Osteoblast (primary cell): Measurements from ENCODE around the gene CXCL13. TPM values are rescaled to one million over a fixed set of nuclear protein-coding genes. Genes with fewer than 3 reads are reported as not detected.

Experiments used
- DNase-seq: peaks from one replicate; pipeline ENCODE4 v3.0.0; 2011; ENCODE audit warnings: low spot score, mixed read lengths; ENCODE audit not compliant: insufficient read length; ENCODE audit errors: missing footprints
- H2AFZ ChIP-seq: 2 replicates; pipeline ENCODE4 v1.6.0; 2011; ENCODE audit warnings: mild to moderate bottlenecking, low read length
- H3K27ac ChIP-seq: 2 replicates; pipeline ENCODE4 v1.5.1; 2011; ENCODE audit warnings: mild to moderate bottlenecking, low read depth, low read length, moderate library complexity
- H3K27me3 ChIP-seq: 2 replicates; pipeline ENCODE4 v1.6.0; 2012; ENCODE audit warnings: mild to moderate bottlenecking, control low read depth, inconsistent platforms, low read length, moderate library complexity; ENCODE audit not compliant: insufficient read depth
- H3K36me3 ChIP-seq: 2 replicates; pipeline ENCODE4 v1.5.1; 2011; ENCODE audit warnings: mild to moderate bottlenecking, low read length, control low read depth, moderate library complexity; ENCODE audit not compliant: insufficient read depth
- H3K4me1 ChIP-seq: 2 replicates; pipeline ENCODE4 v1.5.1; 2011; ENCODE audit warnings: mild to moderate bottlenecking, low read length, control low read depth, moderate library complexity; ENCODE audit not compliant: insufficient read depth
- H3K4me2 ChIP-seq: 2 replicates; pipeline ENCODE4 v1.6.0; 2011; ENCODE audit warnings: mild to moderate bottlenecking, low read length; ENCODE audit not compliant: insufficient read depth
- H3K4me3 ChIP-seq: fragments of 200-600 bp; sonication (generic); 3 replicates; pipeline ENCODE4 v1.5.1; 2012; ENCODE audit warnings: mild to moderate bottlenecking, low read length, inconsistent platforms; ENCODE audit not compliant: insufficient read depth
- H3K79me2 ChIP-seq: 2 replicates; pipeline ENCODE4 v1.6.0; 2012; ENCODE audit warnings: mild to moderate bottlenecking, low read length, control low read depth, inconsistent platforms; ENCODE audit not compliant: insufficient read depth
- H3K9me3 ChIP-seq: 2 replicates; pipeline ENCODE4 v1.5.1; 2011; ENCODE audit warnings: low read depth, low read length, control low read depth
- H4K20me1 ChIP-seq: 2 replicates; pipeline ENCODE4 v1.6.0; 2012; ENCODE audit warnings: mild to moderate bottlenecking, low read length, control low read depth; ENCODE audit not compliant: insufficient read depth
- total RNA-seq: library from RNA; depleted of rRNA; stranded (reverse); fragments of >200 nt; gene quantifications from 2 replicates; pipeline ENCODE4 v1.2.3, GENCODE V29; 2012
- TF ChIP-seq, protein P1 (sequence below): IDR thresholded peaks from 2 replicates; pipeline ENCODE4 v1.5.1; 2011; ENCODE audit warnings: mild to moderate bottlenecking, low read depth, low read length, moderate library complexity; ENCODE audit errors: extremely low read depth

The CXCL13 gene
- total RNA-seq, 1 donor, result not detected

DNA sequence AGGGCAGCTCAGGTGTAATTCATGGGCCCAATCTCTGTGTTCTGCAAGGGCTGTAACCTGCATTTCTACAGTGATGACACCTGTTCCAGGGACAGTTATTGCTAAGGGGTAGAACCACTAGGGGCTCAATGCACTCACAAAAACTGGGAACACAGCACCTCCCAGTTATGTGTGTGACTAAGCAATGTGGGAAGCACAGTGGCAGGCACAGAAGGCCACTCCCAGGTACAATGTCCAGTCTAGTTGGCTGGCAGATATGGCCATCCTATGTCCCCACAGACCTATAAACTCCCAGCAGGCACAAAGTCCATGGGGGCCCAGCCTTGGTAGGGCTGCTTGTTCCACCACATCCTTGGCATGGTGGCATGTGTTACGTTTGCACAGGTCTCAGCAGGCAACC, 25.7 kb downstream of the CXCL13 start:
- H2AFZ ChIP-seq, result no peak overlapping the region
- H3K4me1 ChIP-seq, result no peaks in the 10 kb centered on the region
- H3K4me3 ChIP-seq, result no peak overlapping the region
- H3K27me3 ChIP-seq, result peaks cover 3% of the 10 kb centered on the region
- H3K27ac ChIP-seq, result no peak overlapping the region
- H3K9me3 ChIP-seq, result no peaks in the 10 kb centered on the region
- no peaks in the 10 kb centered on the region for H3K36me3 ChIP-seq
- TF ChIP-seq, protein P1, sequence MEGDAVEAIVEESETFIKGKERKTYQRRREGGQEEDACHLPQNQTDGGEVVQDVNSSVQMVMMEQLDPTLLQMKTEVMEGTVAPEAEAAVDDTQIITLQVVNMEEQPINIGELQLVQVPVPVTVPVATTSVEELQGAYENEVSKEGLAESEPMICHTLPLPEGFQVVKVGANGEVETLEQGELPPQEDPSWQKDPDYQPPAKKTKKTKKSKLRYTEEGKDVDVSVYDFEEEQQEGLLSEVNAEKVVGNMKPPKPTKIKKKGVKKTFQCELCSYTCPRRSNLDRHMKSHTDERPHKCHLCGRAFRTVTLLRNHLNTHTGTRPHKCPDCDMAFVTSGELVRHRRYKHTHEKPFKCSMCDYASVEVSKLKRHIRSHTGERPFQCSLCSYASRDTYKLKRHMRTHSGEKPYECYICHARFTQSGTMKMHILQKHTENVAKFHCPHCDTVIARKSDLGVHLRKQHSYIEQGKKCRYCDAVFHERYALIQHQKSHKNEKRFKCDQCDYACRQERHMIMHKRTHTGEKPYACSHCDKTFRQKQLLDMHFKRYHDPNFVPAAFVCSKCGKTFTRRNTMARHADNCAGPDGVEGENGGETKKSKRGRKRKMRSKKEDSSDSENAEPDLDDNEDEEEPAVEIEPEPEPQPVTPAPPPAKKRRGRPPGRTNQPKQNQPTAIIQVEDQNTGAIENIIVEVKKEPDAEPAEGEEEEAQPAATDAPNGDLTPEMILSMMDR, result no peak
- H4K20me1 ChIP-seq, result no peaks in the 10 kb centered on the region
- H3K4me2 ChIP-seq, result no peak overlapping the region
- no peaks in the 10 kb centered on the region for H3K79me2 ChIP-seq
- no peak for DNase-seq

DNA sequence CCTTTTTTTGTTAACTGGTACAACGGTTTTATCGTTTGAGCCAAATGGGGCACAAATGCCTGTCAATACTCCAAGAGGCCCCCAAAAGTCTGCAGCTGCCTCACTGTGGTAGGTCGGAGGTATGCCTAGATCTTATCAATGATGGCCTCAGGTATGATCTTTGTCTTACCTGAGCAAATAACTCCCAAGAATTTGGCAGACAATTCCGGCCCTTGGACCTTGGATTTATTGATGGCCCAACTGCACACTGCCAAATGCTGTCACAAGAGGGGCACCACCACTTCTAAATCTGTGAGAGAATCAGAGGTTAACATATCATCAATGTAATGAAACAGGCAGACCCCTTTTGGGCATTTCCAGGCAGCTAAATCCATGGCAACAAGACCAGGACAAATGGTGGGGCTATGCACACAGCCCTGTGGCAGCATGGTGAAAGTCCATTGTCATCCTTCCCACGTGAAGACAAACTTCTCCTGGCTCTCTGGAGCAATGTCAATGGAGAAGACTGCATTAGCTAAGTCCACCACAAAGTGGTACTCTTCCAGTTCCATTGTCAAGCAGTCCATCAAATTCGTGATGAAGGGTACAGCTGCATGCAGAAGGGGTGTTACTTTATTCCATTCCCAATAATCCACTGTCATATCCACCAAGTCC, 28.6 kb downstream of the CXCL13 start:
- Histone ChIP-seq H3K9me3 (no peaks in the 10 kb centered on the region), H2AFZ (no peak overlapping the region), H3K27me3 (peaks cover 3% of the 10 kb centered on the region), H3K4me3 (no peak overlapping the region), H3K4me2 (no peak overlapping the region), H3K79me2 (no peaks in the 10 kb centered on the region), H3K4me1 (peaks cover 4% of the 10 kb centered on the region), H3K27ac (no peak overlapping the region), H3K36me3 (no peaks in the 10 kb centered on the region), H4K20me1 (no peaks in the 10 kb centered on the region)
- TF ChIP-seq, protein P1, result no peak
- no peak for DNase-seq

DNA sequence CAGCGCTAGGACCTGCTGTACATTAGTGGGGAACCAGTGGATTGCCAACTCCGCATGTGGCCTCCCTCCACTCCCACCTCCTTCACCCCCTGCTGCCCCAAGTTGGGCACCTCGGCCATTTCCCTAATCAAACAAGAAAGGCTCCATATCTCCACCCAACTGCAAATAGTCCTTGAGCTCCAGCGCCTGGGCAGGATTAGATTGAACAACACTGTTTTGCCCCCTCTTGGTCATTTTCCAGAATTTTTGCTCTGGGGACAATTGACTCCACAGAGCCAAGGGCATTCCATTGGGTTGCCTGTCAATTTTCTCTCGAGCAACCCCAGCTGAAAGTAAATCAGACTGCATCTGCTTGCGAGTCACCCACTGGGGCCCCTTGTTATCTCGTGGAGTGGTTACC, 29.6 kb downstream of the CXCL13 start:
- Histone ChIP-seq H3K9me3 (no peaks in the 10 kb centered on the region), H3K4me1 (peaks cover 4% of the 10 kb centered on the region), H3K79me2 (no peaks in the 10 kb centered on the region), H3K4me3 (no peak overlapping the region), H4K20me1 (no peaks in the 10 kb centered on the region), H2AFZ (no peak overlapping the region), H3K36me3 (no peaks in the 10 kb centered on the region), H3K27ac (no peak overlapping the region), H3K4me2 (no peak overlapping the region), H3K27me3 (peaks cover 3% of the 10 kb centered on the region)
- no peak for DNase-seq
- TF ChIP-seq, protein P1, result no peak

DNA sequence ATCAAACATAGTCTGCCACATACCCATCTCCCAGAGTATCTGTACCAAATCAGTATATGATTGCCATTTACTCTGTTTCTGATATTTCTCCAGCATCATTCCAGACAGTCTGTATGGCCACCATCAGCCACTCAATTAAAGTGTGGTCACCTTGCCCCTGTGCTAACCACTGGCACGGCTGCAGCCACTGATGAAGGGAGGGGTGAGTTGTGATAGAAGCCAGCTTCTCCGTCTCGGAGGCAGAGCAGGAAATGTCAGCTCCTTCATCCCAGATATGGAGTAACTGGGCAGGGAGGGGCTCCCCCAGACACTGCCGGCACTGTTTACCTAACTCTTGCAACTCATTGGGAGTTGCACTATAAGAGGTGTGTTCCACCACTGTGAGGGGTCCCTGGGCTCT, 30.3 kb downstream of the CXCL13 start:
- Histone ChIP-seq H3K4me2 (no peak overlapping the region), H3K79me2 (no peaks in the 10 kb centered on the region), H3K36me3 (no peaks in the 10 kb centered on the region), H3K27me3 (peaks cover 3% of the 10 kb centered on the region), H3K4me1 (peaks cover 4% of the 10 kb centered on the region), H2AFZ (no peak overlapping the region), H3K27ac (no peak overlapping the region), H3K9me3 (no peaks in the 10 kb centered on the region), H4K20me1 (no peaks in the 10 kb centered on the region), H3K4me3 (no peak overlapping the region)
- TF ChIP-seq, protein P1, result no peak
- no peak for DNase-seq
